ENCODE measurements around the gene PPP1R1B.

The PPP1R1B gene

GRCh38 chr17:39639566-39640458 is 13.1 kb downstream of the PPP1R1B start:
- TF ChIP-seq USF1 (IDR thresholded peaks at IDR 0.05) (no peak), EGR1 (IDR thresholded peaks at IDR 0.05) (no peak), CEBPB (IDR thresholded peaks at IDR 0.05) (no peak), FOXM1 (IDR thresholded peaks at IDR 0.05; ENCODE audit: borderline replicate concordance, low read depth) (no peak), TAF1 (IDR thresholded peaks at IDR 0.05; ENCODE audit: low read depth) (no peak), RAD21 (IDR thresholded peaks at IDR 0.05; ENCODE audit: low read depth) (no peak)
- TF ChIP-seq, protein P1, sequence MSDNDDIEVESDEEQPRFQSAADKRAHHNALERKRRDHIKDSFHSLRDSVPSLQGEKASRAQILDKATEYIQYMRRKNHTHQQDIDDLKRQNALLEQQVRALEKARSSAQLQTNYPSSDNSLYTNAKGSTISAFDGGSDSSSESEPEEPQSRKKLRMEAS (IDR thresholded peaks at IDR 0.05) = no peak

DNA sequence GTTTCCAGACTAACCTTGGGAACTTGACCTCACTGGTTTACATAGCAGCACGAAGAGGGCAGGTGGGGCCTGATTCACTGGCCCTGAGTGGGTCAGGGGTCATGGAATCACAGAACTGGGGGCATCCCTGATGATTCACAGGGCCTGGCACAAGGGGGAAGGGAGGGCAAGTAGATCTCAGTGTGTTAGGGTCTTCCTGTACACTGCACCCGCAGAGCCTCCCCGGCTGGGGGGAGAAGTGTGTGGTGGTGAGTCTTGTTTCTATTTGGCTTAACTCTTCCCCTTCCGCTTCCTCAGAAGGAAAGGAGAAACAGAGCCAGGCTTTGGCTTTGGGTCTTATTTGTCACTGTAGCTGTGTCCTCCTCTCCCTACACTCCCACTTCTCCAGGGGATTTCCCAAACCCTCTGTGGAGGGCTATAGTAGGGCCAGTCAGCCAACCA is 13.9 kb downstream of the PPP1R1B start:
- TF ChIP-seq USF1 (IDR thresholded peaks at IDR 0.05) (no peak), EGR1 (IDR thresholded peaks at IDR 0.05) (no peak), TEAD4 (IDR thresholded peaks at IDR 0.05) (no peak), CEBPB (IDR thresholded peaks at IDR 0.05) (no peak), TCF12 (IDR thresholded peaks at IDR 0.05; ENCODE audit: low read depth) (no peak), FOXM1 (IDR thresholded peaks at IDR 0.05; ENCODE audit: borderline replicate concordance, low read depth) (no peak), RAD21 (IDR thresholded peaks at IDR 0.05; ENCODE audit: low read depth) (no peak), YY1 (IDR thresholded peaks at IDR 0.05; ENCODE audit: low read depth) (no peak), TAF1 (IDR thresholded peaks at IDR 0.05; ENCODE audit: low read depth) (no peak), ZBTB7A (IDR thresholded peaks at IDR 0.05; ENCODE audit: low read depth) (no peak), CREB1 (IDR thresholded peaks at IDR 0.05; ENCODE audit: low read depth) (no peak), NFIC (IDR thresholded peaks at IDR 0.05) (no peak), EP300 (IDR thresholded peaks at IDR 0.05; ENCODE audit: borderline replicate concordance) (no peak)
- TF ChIP-seq, protein P2, sequence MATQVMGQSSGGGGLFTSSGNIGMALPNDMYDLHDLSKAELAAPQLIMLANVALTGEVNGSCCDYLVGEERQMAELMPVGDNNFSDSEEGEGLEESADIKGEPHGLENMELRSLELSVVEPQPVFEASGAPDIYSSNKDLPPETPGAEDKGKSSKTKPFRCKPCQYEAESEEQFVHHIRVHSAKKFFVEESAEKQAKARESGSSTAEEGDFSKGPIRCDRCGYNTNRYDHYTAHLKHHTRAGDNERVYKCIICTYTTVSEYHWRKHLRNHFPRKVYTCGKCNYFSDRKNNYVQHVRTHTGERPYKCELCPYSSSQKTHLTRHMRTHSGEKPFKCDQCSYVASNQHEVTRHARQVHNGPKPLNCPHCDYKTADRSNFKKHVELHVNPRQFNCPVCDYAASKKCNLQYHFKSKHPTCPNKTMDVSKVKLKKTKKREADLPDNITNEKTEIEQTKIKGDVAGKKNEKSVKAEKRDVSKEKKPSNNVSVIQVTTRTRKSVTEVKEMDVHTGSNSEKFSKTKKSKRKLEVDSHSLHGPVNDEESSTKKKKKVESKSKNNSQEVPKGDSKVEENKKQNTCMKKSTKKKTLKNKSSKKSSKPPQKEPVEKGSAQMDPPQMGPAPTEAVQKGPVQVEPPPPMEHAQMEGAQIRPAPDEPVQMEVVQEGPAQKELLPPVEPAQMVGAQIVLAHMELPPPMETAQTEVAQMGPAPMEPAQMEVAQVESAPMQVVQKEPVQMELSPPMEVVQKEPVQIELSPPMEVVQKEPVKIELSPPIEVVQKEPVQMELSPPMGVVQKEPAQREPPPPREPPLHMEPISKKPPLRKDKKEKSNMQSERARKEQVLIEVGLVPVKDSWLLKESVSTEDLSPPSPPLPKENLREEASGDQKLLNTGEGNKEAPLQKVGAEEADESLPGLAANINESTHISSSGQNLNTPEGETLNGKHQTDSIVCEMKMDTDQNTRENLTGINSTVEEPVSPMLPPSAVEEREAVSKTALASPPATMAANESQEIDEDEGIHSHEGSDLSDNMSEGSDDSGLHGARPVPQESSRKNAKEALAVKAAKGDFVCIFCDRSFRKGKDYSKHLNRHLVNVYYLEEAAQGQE (IDR thresholded peaks at IDR 0.05; ENCODE audit: low read depth) = no peak
- TF ChIP-seq, protein P1 (IDR thresholded peaks at IDR 0.05) = no peak

DNA sequence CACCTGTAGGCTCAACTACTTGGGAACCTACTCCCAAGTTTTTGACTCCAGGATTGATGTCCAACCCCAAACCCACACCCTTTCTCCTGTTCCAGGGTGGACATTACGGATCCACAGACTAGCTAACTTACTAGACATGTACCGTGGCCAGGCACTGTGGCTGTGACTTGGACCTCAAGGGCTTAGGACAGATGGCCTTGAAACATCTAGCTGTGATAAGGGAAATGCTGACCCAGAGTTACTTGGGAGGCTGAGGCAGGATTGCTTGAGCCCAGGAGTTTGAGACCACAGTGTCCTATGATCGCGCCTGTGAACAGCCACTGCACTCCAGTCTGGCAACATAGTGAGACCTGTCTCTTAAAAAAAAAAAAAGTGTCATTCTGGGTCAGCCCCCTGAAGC is 14.3 kb downstream of the PPP1R1B start:
- TF ChIP-seq TCF12 (IDR thresholded peaks at IDR 0.05; ENCODE audit: low read depth) (no peak), USF1 (IDR thresholded peaks at IDR 0.05) (no peak), EGR1 (IDR thresholded peaks at IDR 0.05) (no peak), TAF1 (IDR thresholded peaks at IDR 0.05; ENCODE audit: low read depth) (no peak), YY1 (IDR thresholded peaks at IDR 0.05; ENCODE audit: low read depth) (no peak), NFIC (IDR thresholded peaks at IDR 0.05) (no peak), CEBPB (IDR thresholded peaks at IDR 0.05) (no peak), RAD21 (IDR thresholded peaks at IDR 0.05; ENCODE audit: low read depth) (no peak), ZBTB7A (IDR thresholded peaks at IDR 0.05; ENCODE audit: low read depth) (no peak), EP300 (IDR thresholded peaks at IDR 0.05; ENCODE audit: borderline replicate concordance) (no peak), CREB1 (IDR thresholded peaks at IDR 0.05; ENCODE audit: low read depth) (no peak), FOXM1 (IDR thresholded peaks at IDR 0.05; ENCODE audit: borderline replicate concordance, low read depth) (no peak), TEAD4 (IDR thresholded peaks at IDR 0.05) (no peak)
- TF ChIP-seq, protein P1 (IDR thresholded peaks at IDR 0.05) = no peak
- TF ChIP-seq, protein P2 (IDR thresholded peaks at IDR 0.05; ENCODE audit: low read depth) = no peak

- TF ChIP-seq TCF12 (IDR thresholded peaks at IDR 0.05; ENCODE audit: low read depth) (no peak), CEBPB (IDR thresholded peaks at IDR 0.05) (no peak), TEAD4 (IDR thresholded peaks at IDR 0.05) (no peak), USF1 (IDR thresholded peaks at IDR 0.05) (no peak), YY1 (IDR thresholded peaks at IDR 0.05; ENCODE audit: low read depth) (no peak), RAD21 (IDR thresholded peaks at IDR 0.05; ENCODE audit: low read depth) (no peak), EP300 (IDR thresholded peaks at IDR 0.05; ENCODE audit: borderline replicate concordance) (no peak), EGR1 (IDR thresholded peaks at IDR 0.05) (no peak), FOXM1 (IDR thresholded peaks at IDR 0.05; ENCODE audit: borderline replicate concordance, low read depth) (no peak), TAF1 (IDR thresholded peaks at IDR 0.05; ENCODE audit: low read depth) (no peak), NFIC (IDR thresholded peaks at IDR 0.05) (no peak), CREB1 (IDR thresholded peaks at IDR 0.05; ENCODE audit: low read depth) (no peak)
- TF ChIP-seq, protein P2 (IDR thresholded peaks at IDR 0.05; ENCODE audit: low read depth) = no peak
- TF ChIP-seq, protein P1 (IDR thresholded peaks at IDR 0.05) = no peak
Measured at GRCh38 chr17:39641883-39642282, 15.1 kb downstream of the PPP1R1B start.

Data from Ishikawa (cell line).